GM19328 (cell line): ENCODE data around the gene VPS13D.
"Not testable (repeated sequence)": the region's sequence is repeated elsewhere in the genome, so short reads cannot be mapped to it uniquely, and the experiment has no call there.

Experiments
- ATAC-seq: cut with Tn5 transposase; IDR thresholded peaks from one replicate; pipeline ENCODE4 v1.9.1; 2021; ENCODE audit warnings: mild to moderate bottlenecking, moderate library complexity; ENCODE audit not compliant: unreplicated experiment

VPS13D gene

GRCh38 chr1:12462586-12462985, 232.8 kb downstream of the VPS13D start:
- ATAC-seq: no peak

GRCh38 chr1:12464045-12464461, 234.2 kb downstream of the VPS13D start:
- ATAC-seq: no peak

- no peak for ATAC-seq
Measured at GRCh38 chr1:12464598-12465056, 234.8 kb downstream of the VPS13D start.

GRCh38 chr1:12465126-12465525, 235.3 kb downstream of the VPS13D start:
- ATAC-seq: no peak

- ATAC-seq: no peak
Measured at GRCh38 chr1:12466816-12467215, 237.0 kb downstream of the VPS13D start.

GRCh38 chr1:12467570-12468286, 237.9 kb downstream of the VPS13D start:
- no peak for ATAC-seq

- no peak for ATAC-seq
Measured at GRCh38 chr1:12468323-12468722, 238.5 kb downstream of the VPS13D start.

- ATAC-seq: no peak
Measured at GRCh38 chr1:12469493-12469892, 239.7 kb downstream of the VPS13D start.

- ATAC-seq: no peak
Measured at GRCh38 chr1:12469990-12470389, 240.2 kb downstream of the VPS13D start.

GRCh38 chr1:12470916-12471315, 241.1 kb downstream of the VPS13D start:
- not testable (repeated sequence) for ATAC-seq

GRCh38 chr1:12472156-12472797, 242.4 kb downstream of the VPS13D start:
- no peak for ATAC-seq

GRCh38 chr1:12472798-12473551, 243.1 kb downstream of the VPS13D start:
- no peak for ATAC-seq

- no peak for ATAC-seq
Measured at GRCh38 chr1:12473596-12474362, 243.9 kb downstream of the VPS13D start.

- no peak for ATAC-seq
Measured at GRCh38 chr1:12475101-12475500, 245.3 kb downstream of the VPS13D start.

GRCh38 chr1:12475530-12475934, 245.7 kb downstream of the VPS13D start:
- ATAC-seq: no peak

- no peak for ATAC-seq
Measured at GRCh38 chr1:12475947-12476346, 246.1 kb downstream of the VPS13D start.

GRCh38 chr1:12477314-12477713, 247.5 kb downstream of the VPS13D start:
- ATAC-seq: no peak

GRCh38 chr1:12477936-12478611, 248.2 kb downstream of the VPS13D start:
- no peak for ATAC-seq

- ATAC-seq: no peak
Measured at GRCh38 chr1:12478612-12478985, 248.8 kb downstream of the VPS13D start.

GRCh38 chr1:12479311-12479710, 249.5 kb downstream of the VPS13D start:
- no peak for ATAC-seq
